Lower lobe of right lung (tissue), 2 donors: ENCODE data around the gene SLC13A3. TPM values are rescaled to one million over a fixed set of nuclear protein-coding genes. Genes with fewer than 3 reads are reported as not detected.

Experiments
- ATAC-seq, 2 donors: fragments of 200-7000 bp; cut with Tn5 transposase; one replicate each; pipeline ENCODE4 v1.9.1; 2020 to 2022; ENCODE audit warnings: mild to moderate bottlenecking in 2 of 2, moderate library complexity in 2 of 2
- DNase-seq: peaks from one replicate; pipeline ENCODE4 v3.0.0-alpha.2; 2020
- H3K27ac ChIP-seq: fragments of 200-600 bp; one replicate; pipeline ENCODE4 v1.8.0; 2022
- H3K27me3 ChIP-seq: fragments of 200-600 bp; one replicate; pipeline ENCODE4 v1.8.0; 2022; ENCODE audit warnings: low read depth
- H3K36me3 ChIP-seq: fragments of 200-600 bp; one replicate; pipeline ENCODE4 v1.8.0; 2022; ENCODE audit warnings: mild to moderate bottlenecking
- H3K4me1 ChIP-seq: fragments of 200-600 bp; one replicate; pipeline ENCODE4 v1.8.0; 2022
- H3K4me3 ChIP-seq: fragments of 200-600 bp; one replicate; pipeline ENCODE4 v1.8.0; 2022; ENCODE audit warnings: mild to moderate bottlenecking
- H3K9me3 ChIP-seq: fragments of 200-600 bp; one replicate; pipeline ENCODE4 v1.8.0; 2022
- CTCF ChIP-seq: fragments of 200-600 bp; IDR thresholded peaks from one replicate; pipeline ENCODE4 v1.8.0; 2022; ENCODE audit warnings: antibody characterized with exemption, mild to moderate bottlenecking
- intact Hi-C: fragments of 100-400 bp; cut with DNase I; formaldehyde crosslinking; loops from one replicate; pipeline ENCODE4 v1.11.0; 2022
- total RNA-seq: library from RNA; stranded (reverse); fragmentation: NEBNext Ultra II Directional; extraction: Animal tissue kit (Norgen Biotek cat#: 25700); gene quantifications from one replicate; pipeline ENCODE4 v1.2.1, GENCODE V29; 2021
- donor health status: DM: no; HTN: yes; CAD: no; lungs with severe emphysema.

Gene SLC13A3
- total RNA-seq, 1 donor from 2014 or later: 2.0 TPM

GRCh38 chr20:46639587-46639986 is 11.7 kb downstream of the SLC13A3 start:
- no peak overlapping the region for H3K4me3 ChIP-seq
- H3K4me1 ChIP-seq: no peaks in the 10 kb centered on the region
- no peaks in the 10 kb centered on the region for H3K27me3 ChIP-seq
- ATAC-seq: no peak
- no peaks in the 10 kb centered on the region for H3K9me3 ChIP-seq
- H3K27ac ChIP-seq: no peak overlapping the region
- no peak for DNase-seq
- intact Hi-C loops: no loop called here
- no peaks in the 10 kb centered on the region for H3K36me3 ChIP-seq
- TF ChIP-seq CTCF: no peak

GRCh38 chr20:46638898-46639274 is 12.4 kb downstream of the SLC13A3 start:
- H3K27me3 ChIP-seq: no peaks in the 10 kb centered on the region
- H3K27ac ChIP-seq: no peak overlapping the region
- no peak for ATAC-seq
- no peak overlapping the region for H3K4me3 ChIP-seq
- DNase-seq: no peak
- no peaks in the 10 kb centered on the region for H3K9me3 ChIP-seq
- no peaks in the 10 kb centered on the region for H3K4me1 ChIP-seq
- no peak for TF ChIP-seq CTCF
- H3K36me3 ChIP-seq: no peaks in the 10 kb centered on the region
- intact Hi-C loops: no loop called here

- no peak for ATAC-seq
- DNase-seq: no peak
- TF ChIP-seq CTCF: no peak
- Histone ChIP-seq H3K4me3 (no peak overlapping the region), H3K4me1 (no peaks in the 10 kb centered on the region), H3K27me3 (no peaks in the 10 kb centered on the region), H3K9me3 (no peaks in the 10 kb centered on the region), H3K27ac (no peak overlapping the region), H3K36me3 (no peaks in the 10 kb centered on the region)
- intact Hi-C loops: no loop called here
Observed at GRCh38 chr20:46638134-46638897, 12.9 kb downstream of the SLC13A3 start.

- Histone ChIP-seq H3K4me3 (no peak overlapping the region), H3K9me3 (no peaks in the 10 kb centered on the region), H3K4me1 (no peaks in the 10 kb centered on the region), H3K27ac (no peak overlapping the region), H3K27me3 (no peaks in the 10 kb centered on the region), H3K36me3 (no peaks in the 10 kb centered on the region)
- intact Hi-C loops: no loop called here
- no peak for DNase-seq
- no peak for ATAC-seq
- no peak for TF ChIP-seq CTCF
Observed at GRCh38 chr20:46637427-46638133, 13.7 kb downstream of the SLC13A3 start.

GRCh38 chr20:46637020-46637419 is 14.2 kb downstream of the SLC13A3 start:
- Histone ChIP-seq H3K27ac (no peak overlapping the region), H3K27me3 (no peaks in the 10 kb centered on the region), H3K4me3 (no peak overlapping the region), H3K36me3 (no peaks in the 10 kb centered on the region), H3K9me3 (no peaks in the 10 kb centered on the region), H3K4me1 (no peaks in the 10 kb centered on the region)
- no peak for TF ChIP-seq CTCF
- ATAC-seq: no peak
- DNase-seq: no peak
- intact Hi-C loops: no loop called here
